GM21515 (cell line): ENCODE measurements around the gene PADI4.
"Not testable (repeated sequence)": the region's sequence is repeated elsewhere in the genome, so short reads cannot be mapped to it uniquely, and the experiment has no call there.

Experiments
- ATAC-seq: cut with Tn5 transposase; IDR thresholded peaks from one replicate; pipeline ENCODE4 v1.9.1; 2021; ENCODE audit not compliant: unreplicated experiment

PADI4 gene

DNA sequence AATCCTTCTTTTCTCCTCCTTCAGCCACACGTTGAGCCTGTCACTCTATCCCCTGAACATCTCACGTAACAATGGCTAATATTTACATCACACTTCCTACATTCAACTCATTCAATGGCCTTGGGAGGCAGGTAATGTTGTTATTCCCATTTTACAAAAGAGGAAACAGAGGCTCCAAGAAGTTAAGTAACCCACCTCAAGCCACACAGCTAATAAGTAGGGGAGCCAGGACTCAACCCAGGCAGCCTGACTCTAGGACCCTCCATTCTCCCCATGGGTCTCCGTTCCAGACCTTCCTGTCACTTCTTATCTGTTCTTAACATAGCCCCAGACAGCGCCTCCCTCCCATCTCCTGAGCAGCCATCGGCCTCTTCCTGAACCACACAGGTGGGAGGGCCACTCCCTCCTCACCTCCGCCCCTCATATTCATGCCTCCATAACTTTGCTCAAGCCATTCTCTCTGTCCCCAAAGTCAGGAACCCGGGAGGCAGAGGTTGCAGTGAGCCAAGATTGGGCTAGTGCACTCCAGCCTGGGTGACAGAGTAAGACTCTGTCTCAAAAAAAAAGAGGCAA, 2.2 kb downstream of the PADI4 start:
- no peak for ATAC-seq

DNA sequence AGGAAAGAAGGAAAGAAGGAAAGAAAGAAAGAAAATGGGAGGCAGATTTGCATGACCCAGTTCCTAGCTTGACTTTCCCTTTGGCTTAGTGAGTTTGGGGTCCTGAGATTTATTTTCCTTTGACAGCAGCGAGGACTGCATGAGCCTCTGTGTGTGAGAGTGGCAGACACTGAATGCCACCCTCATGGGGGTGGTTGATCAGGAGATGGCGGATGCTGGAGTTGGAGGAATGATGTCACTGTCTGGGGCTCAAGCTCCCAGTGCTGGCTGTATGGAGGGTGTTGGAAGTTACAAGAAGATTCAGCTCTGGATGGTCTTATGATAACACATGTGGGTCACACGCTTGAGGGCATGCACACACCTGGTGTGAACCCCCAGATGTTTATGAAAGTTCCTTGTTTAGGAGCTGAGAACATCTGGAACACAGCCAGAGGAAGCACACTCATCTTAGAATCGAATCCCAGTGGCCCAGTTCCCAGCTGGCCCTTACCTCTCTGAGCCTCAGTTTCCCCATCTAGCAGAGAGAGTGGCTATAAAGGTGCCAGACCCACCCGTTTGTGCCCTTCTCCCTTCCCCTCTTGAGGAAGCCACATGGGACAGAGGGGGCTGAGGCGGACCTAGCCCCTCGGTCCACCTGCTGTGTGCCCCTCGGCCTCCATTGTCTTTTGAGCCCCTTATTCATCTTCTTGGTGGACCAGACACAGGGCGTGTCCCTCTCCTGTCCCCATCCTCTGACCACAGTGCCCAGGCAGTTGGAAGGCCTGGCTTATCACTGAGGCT, 5.7 kb downstream of the PADI4 start:
- no peak for ATAC-seq

DNA sequence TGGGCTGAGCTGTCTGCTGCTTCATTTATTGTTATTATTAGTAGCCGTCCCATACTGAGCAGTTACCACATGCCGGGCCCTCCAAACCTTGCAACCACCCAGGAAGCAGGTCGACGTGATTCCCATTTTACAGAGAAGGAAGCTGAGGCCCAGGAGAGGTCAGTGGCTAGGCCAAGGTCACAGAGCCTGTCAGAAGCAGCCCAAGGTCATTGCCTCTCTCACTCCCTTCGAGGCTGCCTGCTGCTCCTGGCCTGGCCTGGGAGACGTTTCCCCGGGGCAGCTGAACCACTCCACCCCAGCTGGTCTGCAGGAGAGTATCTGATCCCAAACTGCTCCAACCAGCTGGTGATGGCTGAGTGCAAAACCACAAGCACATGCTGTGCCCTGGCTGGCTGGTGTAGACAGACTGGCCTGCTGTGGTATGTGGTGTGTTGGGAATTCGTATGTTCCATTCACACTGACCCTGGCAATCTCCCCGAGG, 6.5 kb downstream of the PADI4 start:
- ATAC-seq, result no peak

DNA sequence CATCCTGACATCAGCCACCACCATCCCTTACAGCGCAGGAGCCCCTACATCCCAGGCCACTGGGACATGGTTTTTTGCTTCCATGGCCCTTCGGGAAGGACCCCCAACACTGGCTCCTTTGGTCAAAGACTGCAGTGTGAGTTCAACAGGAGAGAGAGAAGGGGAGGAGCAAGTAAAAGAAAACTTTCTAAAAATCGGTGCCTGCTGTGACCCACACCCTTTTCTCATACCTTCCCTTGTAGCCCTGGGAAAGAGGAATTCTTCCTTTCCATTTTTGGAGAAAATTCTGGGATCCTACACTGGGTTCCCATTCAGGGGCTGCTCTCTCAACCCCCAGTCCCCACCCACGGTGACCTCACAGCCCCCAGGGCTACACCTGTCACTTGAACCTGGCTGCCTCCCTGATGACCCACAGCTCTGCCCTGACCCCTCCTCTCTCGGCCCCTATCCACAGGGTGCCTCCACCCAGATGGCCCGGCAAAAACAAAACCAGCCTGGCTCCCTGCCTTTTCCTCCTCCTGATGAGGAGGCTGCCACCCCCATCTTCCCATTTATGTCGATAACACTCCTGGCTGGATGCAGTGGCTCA, 7.6 kb downstream of the PADI4 start:
- no peak for ATAC-seq

DNA sequence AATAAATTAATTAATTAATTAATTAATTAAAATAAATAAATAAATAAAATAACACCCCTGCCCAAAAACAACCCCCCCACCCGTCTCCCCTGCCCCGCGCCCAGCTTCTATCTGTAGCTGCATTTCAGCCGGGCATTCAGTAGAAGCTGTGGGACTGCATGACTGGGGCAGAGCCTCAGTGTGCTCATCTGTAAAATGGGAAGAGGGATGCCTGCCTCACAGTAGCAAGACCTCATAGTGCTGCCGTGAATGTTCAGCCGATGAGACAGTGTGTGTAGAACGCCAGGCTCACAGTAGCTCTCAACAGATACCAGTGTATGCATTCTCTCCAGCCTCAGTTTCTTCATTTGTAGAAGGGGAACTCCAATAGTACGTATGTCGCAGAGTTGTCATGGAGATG, 8.7 kb downstream of the PADI4 start:
- no peak for ATAC-seq

DNA sequence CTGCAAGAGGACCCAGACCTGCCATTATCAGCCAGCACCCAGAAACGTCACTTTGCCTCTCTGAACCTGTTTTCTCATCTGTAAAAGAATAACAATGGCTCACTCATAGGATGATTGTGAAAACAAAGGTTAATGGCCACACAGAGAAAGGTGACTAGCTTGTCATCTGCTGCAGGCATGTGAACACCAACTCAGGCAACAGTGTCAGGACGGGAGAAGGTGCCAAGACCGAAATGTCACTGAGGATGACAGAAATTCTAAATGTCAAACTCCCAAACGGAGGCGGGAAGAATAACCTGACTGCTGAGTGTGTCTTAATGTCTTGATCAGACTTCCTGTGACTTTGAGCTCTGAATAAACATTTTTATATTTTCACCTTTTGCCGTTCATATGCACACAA, 10.3 kb downstream of the PADI4 start:
- ATAC-seq, result no peak

DNA sequence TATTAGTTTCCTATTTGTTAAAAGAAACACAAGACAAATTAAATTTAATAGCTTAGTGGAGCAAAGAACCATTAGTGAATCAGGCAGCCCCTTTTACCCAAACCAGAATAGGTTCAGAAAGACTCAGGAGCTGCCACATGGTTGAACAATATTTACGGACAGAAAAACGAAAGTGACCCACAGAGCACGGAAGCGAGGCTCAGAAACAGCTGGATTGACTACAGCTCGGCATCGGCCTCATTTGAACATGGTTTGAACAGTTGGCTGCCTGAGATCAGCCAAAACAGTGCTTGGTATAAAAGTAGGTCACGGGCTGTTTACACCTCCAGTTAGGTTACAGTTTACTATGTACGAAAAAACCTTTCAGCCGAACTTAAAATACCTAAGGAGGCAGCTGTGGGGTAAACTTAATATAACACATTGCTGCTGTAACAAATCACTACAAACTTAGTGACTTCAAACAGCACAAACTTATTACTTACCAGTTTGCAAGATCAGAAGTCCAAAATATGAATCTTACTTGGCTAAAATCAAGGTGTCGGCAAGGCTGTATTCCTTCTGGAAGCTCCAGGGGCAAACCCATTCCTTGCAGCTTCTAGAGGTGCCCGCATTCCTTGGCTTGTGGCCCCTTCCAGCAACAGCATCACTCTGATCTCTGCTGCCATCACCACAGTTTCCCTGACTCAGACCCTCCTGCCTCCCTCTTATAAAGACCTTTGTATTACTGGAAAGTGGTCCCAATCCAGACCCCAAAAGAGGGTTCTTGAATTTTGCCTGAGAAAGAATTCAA, 11.8 kb downstream of the PADI4 start:
- ATAC-seq, result no peak

DNA sequence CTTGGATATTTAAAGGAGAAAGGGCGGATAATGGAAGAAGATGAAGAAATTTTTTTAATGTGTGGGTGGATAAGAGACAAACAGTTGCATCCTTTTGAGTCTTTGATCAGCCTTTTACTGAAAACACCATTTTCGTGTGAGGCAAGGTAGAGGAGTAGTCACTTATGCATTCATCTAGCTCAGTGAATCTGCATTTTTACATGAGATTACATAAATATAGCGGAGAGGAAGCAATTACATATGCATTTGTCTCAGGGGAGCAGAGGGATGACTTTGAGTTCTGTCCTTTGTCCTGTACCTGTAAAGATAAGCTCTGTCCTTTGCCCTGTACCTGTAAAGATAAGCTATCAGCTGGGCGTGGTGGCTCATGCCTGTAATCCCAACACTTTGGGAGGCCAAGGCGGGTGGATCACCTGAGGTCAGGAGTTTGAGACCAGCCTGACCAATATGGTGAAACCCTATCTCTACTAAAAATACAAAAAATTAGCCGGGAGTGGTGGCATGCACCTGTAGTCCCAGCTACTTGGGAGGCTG, 13.9 kb downstream of the PADI4 start:
- not testable (repeated sequence) for ATAC-seq

DNA sequence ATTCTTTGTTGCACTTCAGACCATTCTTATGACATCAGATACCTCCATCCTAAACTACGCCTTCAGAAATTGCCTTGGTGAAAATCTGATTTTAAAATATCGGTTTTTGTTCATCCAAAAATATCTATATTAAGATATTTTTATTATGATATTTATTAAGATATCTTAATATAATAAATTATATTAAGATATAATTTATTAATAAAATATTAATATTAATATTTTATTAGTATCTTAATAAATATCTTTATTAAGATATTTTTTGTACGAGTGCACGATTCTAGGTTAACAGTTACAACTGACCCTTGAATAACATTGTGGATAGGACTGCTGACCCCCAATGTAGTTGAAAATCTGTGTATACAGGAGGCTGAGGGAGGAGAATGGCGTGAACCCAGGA, 20.9 kb downstream of the PADI4 start:
- no peak for ATAC-seq

DNA sequence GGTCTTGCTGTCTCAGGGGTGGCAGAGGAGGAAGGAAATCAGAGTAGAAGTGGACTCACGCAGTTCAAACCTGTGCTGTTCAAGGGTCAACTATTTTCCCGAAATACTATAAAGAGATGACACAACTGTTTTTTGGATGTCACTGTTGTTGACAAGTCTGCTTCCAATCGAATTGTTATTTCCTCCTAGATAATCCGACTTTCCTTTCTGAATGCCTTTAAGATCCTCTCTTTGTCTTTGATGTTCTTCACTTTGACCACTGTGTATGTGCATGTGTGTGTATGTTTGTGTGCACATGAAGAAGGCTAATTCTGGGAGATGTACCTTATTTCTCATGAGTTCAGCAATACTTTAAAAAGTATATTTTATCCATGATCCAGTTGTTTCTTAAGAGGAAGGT, 21.6 kb downstream of the PADI4 start:
- no peak for ATAC-seq

DNA sequence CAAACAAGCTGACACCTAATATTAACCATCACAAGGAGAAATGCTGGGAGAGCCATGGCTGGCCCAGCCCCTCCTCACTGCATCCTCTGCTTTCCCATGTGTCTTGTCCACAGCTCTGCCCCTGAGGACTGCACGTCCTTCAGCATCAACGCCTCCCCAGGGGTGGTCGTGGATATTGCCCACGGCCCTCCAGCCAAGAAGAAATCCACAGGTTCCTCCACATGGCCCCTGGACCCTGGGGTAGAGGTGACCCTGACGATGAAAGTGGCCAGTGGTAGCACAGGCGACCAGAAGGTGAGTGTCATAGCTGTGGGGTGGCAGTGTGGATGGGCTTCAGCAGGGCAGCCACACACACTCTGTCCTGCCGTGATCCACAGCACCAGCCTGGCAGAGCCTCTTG, 22.9 kb downstream of the PADI4 start:
- no peak for ATAC-seq

DNA sequence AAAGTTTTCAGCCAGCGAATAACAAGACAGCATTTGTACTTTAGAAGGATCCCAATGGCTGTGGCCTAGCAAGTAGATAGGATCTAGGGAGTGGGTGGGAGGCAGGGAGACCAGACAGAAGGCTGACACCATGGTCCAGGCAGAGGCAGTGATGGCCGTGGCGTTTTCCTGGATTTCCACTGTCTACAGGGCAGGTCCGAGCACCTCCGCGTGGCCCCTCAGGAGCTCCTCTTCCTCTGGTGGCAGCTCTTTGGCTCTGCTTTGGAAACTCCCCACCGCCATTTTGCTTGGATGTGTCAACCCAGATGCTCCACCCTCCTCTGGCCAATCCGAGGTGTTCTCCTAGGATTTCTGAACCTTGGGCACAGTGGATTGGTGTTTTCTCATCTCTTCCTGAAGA, 25.1 kb downstream of the PADI4 start:
- no peak for ATAC-seq

DNA sequence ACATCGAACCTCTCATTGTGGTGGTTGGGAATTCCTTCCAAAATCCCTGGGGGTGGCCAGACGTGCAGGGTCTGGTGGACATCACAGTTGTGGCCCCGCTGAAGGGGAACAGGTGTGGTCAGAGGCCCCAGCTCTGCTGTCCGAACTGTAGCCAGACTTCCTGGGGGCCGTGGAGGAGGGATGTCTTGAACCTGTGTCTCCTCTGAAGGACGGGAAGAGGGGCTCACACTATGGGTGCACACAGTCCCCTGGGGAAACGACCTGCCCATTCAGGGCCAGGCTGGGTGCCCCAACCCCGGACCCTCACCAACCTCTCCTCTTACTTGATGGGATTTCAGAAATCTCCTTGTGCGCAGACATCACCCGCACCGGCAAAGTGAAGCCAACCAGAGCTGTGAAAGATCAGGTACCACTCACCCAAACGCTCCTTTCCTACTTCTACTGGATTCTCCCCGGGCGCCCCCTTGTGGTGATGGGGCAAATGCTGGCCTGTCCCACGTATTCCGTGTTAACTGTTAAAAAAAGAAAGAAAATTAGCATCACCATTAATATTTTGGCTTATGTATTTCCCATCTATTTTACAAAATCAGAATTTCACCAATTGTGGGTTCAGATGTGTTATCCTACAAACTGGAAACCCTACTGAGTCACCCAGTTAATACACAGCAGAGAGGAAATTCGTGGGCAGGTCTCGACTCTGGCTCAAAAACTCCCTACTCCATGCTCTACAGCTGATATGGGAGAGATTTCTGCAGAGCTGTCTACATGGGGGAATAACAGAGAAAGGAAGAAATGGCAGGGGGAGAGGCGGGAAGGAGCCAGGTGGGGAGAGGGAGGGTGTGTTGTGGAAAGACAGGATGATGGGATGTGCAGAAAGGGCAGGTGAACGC, 28.1 kb downstream of the PADI4 start:
- ATAC-seq, result no peak

DNA sequence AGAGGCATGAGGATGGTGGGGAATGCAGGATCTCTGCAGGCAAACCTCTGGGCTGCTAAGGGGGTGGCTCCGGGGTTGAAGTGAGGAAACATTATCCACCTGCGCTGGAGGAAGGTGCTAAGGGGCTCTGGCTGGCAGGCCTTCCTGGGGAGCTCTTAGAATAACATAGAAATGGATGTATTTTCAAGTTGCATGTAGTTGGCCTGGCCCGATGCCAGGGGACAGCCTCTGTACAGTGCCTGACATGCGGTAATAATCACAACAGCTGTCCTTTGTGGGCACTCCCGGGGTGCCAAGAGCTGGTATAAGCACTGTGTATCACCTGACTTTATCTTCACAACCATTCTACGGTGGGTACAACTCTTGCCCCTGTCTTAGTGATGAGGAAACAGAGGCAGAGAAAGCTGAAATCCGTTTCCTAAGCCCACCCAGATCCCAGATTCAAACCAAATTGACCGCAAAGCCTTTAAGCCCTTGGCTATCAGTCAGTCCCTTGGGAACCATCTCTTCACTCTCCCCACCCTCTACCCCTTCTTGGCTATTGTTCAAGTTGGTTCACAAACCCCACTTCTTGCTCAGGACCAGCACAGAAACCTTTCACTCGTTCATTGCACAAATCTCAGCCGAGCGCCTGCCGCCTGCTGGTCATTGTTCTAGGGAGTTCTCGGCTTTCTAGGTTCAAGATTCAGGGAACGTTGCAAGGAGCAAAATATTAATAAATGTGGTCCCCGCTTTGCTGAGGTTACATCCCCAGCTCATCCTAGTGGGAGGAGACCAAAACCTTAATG, 30.9 kb downstream of the PADI4 start:
- no peak for ATAC-seq

DNA sequence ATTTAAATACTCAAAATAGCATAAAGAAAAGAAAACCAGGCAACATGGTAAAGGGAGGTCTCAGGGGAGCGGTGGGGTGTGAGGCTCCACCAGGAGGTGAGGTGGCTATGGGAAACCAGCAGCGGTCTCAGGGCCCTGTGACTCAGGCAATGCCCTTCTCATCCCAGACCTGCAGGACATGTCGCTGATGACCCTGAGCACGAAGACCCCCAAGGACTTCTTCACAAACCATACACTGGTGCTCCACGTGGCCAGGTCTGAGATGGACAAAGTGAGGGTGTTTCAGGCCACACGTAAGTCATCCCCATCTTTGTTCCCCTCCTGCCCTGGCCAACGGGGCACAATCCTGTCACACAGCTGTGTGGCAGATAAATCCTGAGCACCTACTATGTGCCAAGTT, 31.5 kb downstream of the PADI4 start:
- ATAC-seq, result no peak

DNA sequence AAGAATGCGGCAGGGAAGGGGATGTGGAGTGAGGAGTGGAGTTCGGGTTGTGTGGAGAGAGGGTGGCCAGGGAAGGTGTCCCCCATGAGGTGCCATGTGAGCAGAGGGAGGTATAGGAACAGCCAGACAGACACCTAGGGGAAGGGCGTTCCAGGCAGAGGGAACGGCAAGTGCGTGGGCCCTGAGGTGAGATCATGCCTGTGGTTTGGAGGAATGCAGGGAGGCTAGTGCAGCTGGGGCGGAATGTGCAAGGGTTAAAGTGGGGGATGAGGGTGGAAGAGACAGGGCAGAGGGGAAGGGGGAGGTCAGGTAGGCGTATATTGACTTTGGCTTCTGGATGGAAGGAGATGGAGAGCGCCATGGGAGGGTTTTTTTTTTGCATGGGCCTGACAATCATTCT, 32.4 kb downstream of the PADI4 start:
- ATAC-seq, result no peak

DNA sequence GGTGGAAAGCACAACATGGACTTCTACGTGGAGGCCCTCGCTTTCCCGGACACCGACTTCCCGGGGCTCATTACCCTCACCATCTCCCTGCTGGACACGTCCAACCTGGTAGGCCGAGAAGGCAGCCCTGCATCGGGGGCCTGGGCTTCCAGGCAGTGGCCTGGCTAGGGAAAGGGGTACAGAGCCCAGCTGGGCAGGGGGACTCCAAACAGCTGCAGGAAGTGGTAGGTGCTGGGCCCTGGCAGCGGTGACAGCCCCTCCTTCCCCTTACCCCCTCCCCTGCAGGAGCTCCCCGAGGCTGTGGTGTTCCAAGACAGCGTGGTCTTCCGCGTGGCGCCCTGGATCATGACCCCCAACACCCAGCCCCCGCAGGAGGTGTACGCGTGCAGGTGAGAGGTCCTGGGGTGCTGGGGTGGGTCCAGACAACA, 34.0 kb downstream of the PADI4 start:
- no peak for ATAC-seq

DNA sequence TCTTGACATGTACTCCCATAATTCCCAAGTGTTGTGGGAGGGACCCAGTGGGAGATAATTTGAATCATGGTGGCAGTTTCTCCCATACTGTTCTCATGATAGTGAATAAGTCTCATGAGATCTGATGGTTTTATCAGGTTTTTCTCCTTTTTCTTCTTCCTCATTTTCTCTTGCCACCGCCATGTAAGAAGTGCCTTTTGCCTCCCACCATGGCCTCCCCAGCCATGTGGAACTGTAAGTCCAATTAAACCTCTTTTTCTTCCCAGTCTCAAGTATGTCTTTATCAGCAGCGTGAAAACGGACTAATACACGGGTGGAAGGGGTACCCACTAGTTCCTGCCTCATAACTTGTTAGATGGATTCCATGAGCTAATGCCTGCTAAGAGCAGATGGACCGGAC, 37.5 kb downstream of the PADI4 start:
- not testable (repeated sequence) for ATAC-seq

DNA sequence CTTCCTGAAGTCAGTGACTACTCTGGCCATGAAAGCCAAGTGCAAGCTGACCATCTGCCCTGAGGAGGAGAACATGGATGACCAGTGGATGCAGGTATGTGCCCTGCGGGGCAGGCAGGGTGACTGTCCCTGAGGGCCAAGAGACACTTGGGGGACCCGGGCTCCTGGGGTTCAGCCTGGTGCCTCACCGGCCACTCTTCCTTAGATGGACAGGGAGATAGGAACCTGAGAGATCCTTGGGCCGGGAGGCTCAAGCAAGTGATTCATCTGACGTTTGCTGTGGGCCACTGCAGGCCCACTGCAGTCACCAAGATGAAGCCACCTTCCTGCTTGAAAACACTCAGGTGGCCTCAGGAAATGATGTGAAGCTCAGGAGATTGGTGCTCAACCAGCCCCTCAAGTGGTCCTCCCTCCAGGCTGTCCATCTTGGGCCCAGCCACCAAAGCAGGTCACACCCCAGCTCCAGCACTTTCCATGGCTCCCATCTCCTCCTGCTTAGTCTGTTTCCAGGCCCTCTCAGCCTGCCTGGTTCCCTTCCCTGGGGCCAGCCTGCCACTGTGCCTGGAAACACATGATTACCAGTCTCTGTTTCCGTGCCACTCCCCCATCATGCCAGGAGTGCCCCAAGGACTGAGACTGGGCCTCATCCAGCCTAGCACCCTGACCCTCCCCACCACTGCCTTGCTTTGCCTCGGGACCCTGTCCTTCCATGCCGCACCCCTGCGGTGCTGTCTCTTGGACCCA, 38.2 kb downstream of the PADI4 start:
- no peak for ATAC-seq
